Measurements from ENCODE around the gene PRR12.
A peak's percentile ranks its signal among the peaks of the same experiment; 100 is the strongest.

DNA sequence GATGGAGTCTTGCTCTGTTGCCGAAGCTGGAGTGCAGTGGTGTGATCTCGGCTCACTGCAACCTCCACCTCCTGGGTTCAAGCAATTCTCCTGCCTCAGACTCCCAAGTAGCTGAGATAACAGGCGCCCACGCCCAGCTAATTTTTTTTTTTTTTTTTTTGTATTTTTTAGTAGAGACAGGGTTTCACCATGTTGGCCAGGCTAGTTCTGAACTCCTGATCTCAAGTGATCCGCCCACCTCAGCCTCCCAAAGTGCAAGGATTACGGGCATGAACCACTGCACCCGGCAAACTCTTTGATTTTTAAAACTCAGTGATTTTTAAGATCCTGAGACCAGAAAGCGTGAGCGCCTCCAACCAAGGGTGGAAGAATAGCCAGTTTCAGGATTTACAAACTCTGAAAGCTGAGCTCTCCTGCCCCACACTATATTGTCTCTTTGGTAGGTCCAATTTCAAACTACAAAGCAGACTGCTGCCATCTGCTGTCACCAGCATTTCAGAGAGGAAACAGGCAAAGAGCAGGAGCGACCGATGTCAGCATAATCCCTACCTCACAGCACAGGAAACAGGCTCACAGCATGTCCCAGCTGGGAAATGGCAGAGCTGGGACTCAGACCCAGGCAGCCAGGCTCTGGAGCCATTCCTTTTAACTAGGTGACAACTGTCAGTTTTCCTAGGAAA lies 19.8 kb upstream of the PRR12 start:
- no peak for TF ChIP-seq EZH2 (IDR thresholded peaks at IDR 0.05; ENCODE audit: borderline replicate concordance, low read depth, low read length, severe bottlenecking)
- TF ChIP-seq, protein P1, sequence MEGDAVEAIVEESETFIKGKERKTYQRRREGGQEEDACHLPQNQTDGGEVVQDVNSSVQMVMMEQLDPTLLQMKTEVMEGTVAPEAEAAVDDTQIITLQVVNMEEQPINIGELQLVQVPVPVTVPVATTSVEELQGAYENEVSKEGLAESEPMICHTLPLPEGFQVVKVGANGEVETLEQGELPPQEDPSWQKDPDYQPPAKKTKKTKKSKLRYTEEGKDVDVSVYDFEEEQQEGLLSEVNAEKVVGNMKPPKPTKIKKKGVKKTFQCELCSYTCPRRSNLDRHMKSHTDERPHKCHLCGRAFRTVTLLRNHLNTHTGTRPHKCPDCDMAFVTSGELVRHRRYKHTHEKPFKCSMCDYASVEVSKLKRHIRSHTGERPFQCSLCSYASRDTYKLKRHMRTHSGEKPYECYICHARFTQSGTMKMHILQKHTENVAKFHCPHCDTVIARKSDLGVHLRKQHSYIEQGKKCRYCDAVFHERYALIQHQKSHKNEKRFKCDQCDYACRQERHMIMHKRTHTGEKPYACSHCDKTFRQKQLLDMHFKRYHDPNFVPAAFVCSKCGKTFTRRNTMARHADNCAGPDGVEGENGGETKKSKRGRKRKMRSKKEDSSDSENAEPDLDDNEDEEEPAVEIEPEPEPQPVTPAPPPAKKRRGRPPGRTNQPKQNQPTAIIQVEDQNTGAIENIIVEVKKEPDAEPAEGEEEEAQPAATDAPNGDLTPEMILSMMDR (IDR thresholded peaks at IDR 0.05; ENCODE audit: borderline replicate concordance, extremely low read depth, low read length, poor library complexity, severe bottlenecking) = peak; percentile 51
